Panc1 (cell line): ENCODE measurements around the gene PHTF2. TPM values are rescaled to one million over a fixed set of nuclear protein-coding genes. Genes with fewer than 3 reads are reported as not detected.
"Not testable (repeated sequence)": the region's sequence is repeated elsewhere in the genome, so short reads cannot be mapped to it uniquely, and the experiment has no call there.

Source experiments
- ATAC-seq: fragments of 200-7000 bp; cut with Tn5 transposase; 2 replicates; pipeline ENCODE4 v1.9.1; 2020; ENCODE audit warnings: mild to moderate bottlenecking, moderate library complexity
- BruUV-seq: library from RNA; stranded (reverse); fragments of 400-500 nt; replicated peaks from 2 replicates; lab custom pipeline; 2021; lab: Mats Ljungman, UMichigan
- CTCF ChIA-PET: fragments of 300-600 bp; sonication (Branson Sonifier 250); formaldehyde crosslinking; loops from one replicate; lab custom pipeline; 2022; ENCODE audit warnings: antibody characterized with exemption; lab: Charles Lee
- POLR2A ChIA-PET: fragments of 300-600 bp; sonication (Branson Sonifier 250); formaldehyde crosslinking; loops from one replicate; lab custom pipeline; 2022; ENCODE audit warnings: antibody characterized with exemption; lab: Charles Lee
- DNase-seq: peaks from one replicate; pipeline ENCODE4 v3.0.0-alpha.2; 2010; ENCODE audit warnings: low read depth, low spot score
- H3K27ac ChIP-seq: 2 replicates; pipeline ENCODE4 v1.5.1; 2011; ENCODE audit warnings: mild to moderate bottlenecking, low read length, inconsistent platforms
- H3K27me3 ChIP-seq: fragments of 200-500 bp; sonication (Bioruptor generic); 2 replicates; pipeline ENCODE4 v1.6.0; 2014; ENCODE audit warnings: low read length, inconsistent platforms; ENCODE audit not compliant: control insufficient read depth, insufficient read depth
- H3K36me3 ChIP-seq: fragments of 200-500 bp; sonication (Bioruptor generic); 2 replicates; pipeline ENCODE4 v1.5.1; 2014; ENCODE audit warnings: inconsistent platforms, mild to moderate bottlenecking, low read length, moderate library complexity; ENCODE audit not compliant: control insufficient read depth, insufficient read depth
- H3K4me1 ChIP-seq: 2 replicates; pipeline ENCODE4 v1.5.1; 2011; ENCODE audit warnings: inconsistent platforms, mild to moderate bottlenecking, low read length, moderate library complexity; ENCODE audit not compliant: control insufficient read depth, insufficient read depth
- H3K4me3 ChIP-seq, 2 experiments: 2 replicates each; pipeline ENCODE4 v1.5.1; 2011 to 2012; ENCODE audit warnings: low read depth in 2 of 2, low read length in 2 of 2, mild to moderate bottlenecking in 2 of 2, inconsistent platforms in 1 of 2, moderate library complexity in 1 of 2
- H3K9me3 ChIP-seq: fragments of 200-500 bp; sonication (Bioruptor generic); 2 replicates; pipeline ENCODE4 v1.5.1; 2014; ENCODE audit warnings: low read depth, mild to moderate bottlenecking, inconsistent platforms, low read length, moderate library complexity; ENCODE audit not compliant: control insufficient read depth, insufficient read depth
- CTCF ChIP-seq: fragments of 450-650 bp; IDR thresholded peaks from 2 replicates; pipeline ENCODE4 v1.5.1; 2017; ENCODE audit warnings: mild to moderate bottlenecking
- POLR2AphosphoS5 ChIP-seq: IDR thresholded peaks from 2 replicates; pipeline ENCODE4 v1.6.1; 2012; ENCODE audit warnings: mild to moderate bottlenecking, low read depth, low read length, moderate library complexity
- SIN3A ChIP-seq: IDR thresholded peaks from 2 replicates; pipeline ENCODE4 v1.6.1; 2012; ENCODE audit warnings: low read depth, mild to moderate bottlenecking, low read length, moderate library complexity, borderline replicate concordance; ENCODE audit not compliant: insufficient read depth
- TCF7L2 ChIP-seq: IDR thresholded peaks from 2 replicates; pipeline ENCODE4 v1.6.1; 2011; ENCODE audit warnings: mild to moderate bottlenecking, low read depth, low read length, inconsistent platforms
- in situ Hi-C: cut with HindIII; loops from 2 replicates; pipeline ENCODE4 v1.10.0; 2016; ENCODE audit warnings: low sequenced_read_pairs, low pct_unique_long_range_greater_than_20kb
- intact Hi-C: fragments of 100-400 bp; cut with micrococcal nuclease; formaldehyde crosslinking; loops from one replicate; pipeline ENCODE4 v1.10.0; 2022; ENCODE audit not compliant: unreplicated experiment
- total RNA-seq: library from RNA; stranded (reverse); gene quantifications from one replicate; pipeline ENCODE4 v1.2.1, GENCODE V29; 2021; ENCODE audit not compliant: unreplicated experiment
- TF ChIP-seq, protein P1 (sequence below), 2 experiments: IDR thresholded peaks; 2 replicates each; pipeline ENCODE4 v1.6.1; 2011 to 2012; ENCODE audit warnings: low read depth in 2 of 2, control low read depth in 1 of 2, low read length in 1 of 2, mild to moderate bottlenecking in 1 of 2, moderate library complexity in 1 of 2; ENCODE audit not compliant: insufficient read depth in 1 of 2

PHTF2 gene
- total RNA-seq, 1 experiment from 2014 or later: 61.5 TPM

DNA sequence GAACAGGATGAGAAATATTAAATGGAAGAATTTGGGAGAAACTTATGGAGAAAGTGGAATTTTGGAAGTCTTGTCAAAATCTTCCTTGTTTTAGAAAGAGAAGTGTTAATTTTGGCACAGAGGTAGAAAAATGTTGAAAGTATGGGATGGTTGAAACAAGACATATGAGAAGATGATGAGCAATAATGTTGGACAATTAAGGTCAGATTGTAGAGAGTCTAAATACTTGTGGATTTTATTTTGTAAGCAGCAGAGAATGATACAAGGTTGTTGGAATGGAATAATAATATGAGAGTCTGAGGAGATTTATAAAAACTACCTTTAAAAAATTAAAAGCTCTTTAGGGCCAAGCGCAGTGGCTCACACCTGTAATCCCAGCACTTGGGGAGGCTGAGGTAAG is 34.6 kb downstream of the PHTF2 start:
- ATAC-seq (no peak), DNase-seq (no peak)
- BruUV-seq: no TSS peak
- Histone ChIP-seq H3K27ac (peak overlapping the region; percentile 87), H3K4me1 (peaks cover 33% of the 10 kb centered on the region), H3K36me3 (no peaks in the 10 kb centered on the region), H3K9me3 (no peaks in the 10 kb centered on the region), H3K27me3 (no peaks in the 10 kb centered on the region), H3K4me3 (no peak overlapping the region)
- CTCF ChIA-PET: no interaction called here
- in situ Hi-C loops (no loop called here), intact Hi-C loops (no loop called here)
- TF ChIP-seq POLR2AphosphoS5 (no peak), TCF7L2 (no peak), CTCF (no peak), SIN3A (no peak)
- TF ChIP-seq, protein P1, sequence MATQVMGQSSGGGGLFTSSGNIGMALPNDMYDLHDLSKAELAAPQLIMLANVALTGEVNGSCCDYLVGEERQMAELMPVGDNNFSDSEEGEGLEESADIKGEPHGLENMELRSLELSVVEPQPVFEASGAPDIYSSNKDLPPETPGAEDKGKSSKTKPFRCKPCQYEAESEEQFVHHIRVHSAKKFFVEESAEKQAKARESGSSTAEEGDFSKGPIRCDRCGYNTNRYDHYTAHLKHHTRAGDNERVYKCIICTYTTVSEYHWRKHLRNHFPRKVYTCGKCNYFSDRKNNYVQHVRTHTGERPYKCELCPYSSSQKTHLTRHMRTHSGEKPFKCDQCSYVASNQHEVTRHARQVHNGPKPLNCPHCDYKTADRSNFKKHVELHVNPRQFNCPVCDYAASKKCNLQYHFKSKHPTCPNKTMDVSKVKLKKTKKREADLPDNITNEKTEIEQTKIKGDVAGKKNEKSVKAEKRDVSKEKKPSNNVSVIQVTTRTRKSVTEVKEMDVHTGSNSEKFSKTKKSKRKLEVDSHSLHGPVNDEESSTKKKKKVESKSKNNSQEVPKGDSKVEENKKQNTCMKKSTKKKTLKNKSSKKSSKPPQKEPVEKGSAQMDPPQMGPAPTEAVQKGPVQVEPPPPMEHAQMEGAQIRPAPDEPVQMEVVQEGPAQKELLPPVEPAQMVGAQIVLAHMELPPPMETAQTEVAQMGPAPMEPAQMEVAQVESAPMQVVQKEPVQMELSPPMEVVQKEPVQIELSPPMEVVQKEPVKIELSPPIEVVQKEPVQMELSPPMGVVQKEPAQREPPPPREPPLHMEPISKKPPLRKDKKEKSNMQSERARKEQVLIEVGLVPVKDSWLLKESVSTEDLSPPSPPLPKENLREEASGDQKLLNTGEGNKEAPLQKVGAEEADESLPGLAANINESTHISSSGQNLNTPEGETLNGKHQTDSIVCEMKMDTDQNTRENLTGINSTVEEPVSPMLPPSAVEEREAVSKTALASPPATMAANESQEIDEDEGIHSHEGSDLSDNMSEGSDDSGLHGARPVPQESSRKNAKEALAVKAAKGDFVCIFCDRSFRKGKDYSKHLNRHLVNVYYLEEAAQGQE (IDR thresholded peaks at IDR 0.05; ENCODE audit: insufficient read depth in 1 of 2, low read depth in 2 of 2, low read length in 1 of 2): no peak
- POLR2A ChIA-PET: no interaction called here

- H3K36me3 ChIP-seq, H3K27ac ChIP-seq, in situ Hi-C loops, H3K27me3 ChIP-seq, BruUV-seq, ATAC-seq, POLR2A ChIA-PET, DNase-seq, H3K9me3 ChIP-seq, intact Hi-C loops, CTCF ChIA-PET, H3K4me3 ChIP-seq: not testable (repeated sequence)
- peaks cover 33% of the 10 kb centered on the region for H3K4me1 ChIP-seq
These were observed 37.9 kb downstream of the PHTF2 start for GRCh38 chr7:77836425-77836824.

GRCh38 chr7:77837275-77837674 is 38.7 kb downstream of the PHTF2 start:
- CTCF ChIA-PET: no interaction called here
- H3K27ac ChIP-seq: peak overlapping the region; percentile 20; the same call in 1 of the 2 replicates
- H3K4me1 ChIP-seq: peaks cover 31% of the 10 kb centered on the region
- no peaks in the 10 kb centered on the region for H3K36me3 ChIP-seq
- intact Hi-C loops (no loop called here), in situ Hi-C loops (no loop called here)
- POLR2A ChIA-PET: no interaction called here
- H3K4me3 ChIP-seq: no peak overlapping the region
- no peaks in the 10 kb centered on the region for H3K27me3 ChIP-seq
- no peak for ATAC-seq
- H3K9me3 ChIP-seq: no peaks in the 10 kb centered on the region
- no TSS peak for BruUV-seq
- no peak for TF ChIP-seq POLR2AphosphoS5
- TF ChIP-seq CTCF: no peak
- no peak for TF ChIP-seq TCF7L2
- TF ChIP-seq, protein P1 (IDR thresholded peaks at IDR 0.05; ENCODE audit: insufficient read depth in 1 of 2, low read depth in 2 of 2, low read length in 1 of 2): no peak
- TF ChIP-seq SIN3A: no peak
- no peak for DNase-seq
